NCI-H2196 (cell line): ENCODE measurements around the gene PIGR.
"Not testable (repeated sequence)": the region's sequence is repeated elsewhere in the genome, so short reads cannot be mapped to it uniquely, and the experiment has no call there.

Source experiments
- DNase-seq: peaks from one replicate; lab custom pipeline; 2025; ENCODE audit not compliant: unreplicated experiment; lab: John Stamatoyannopoulos, UW

The PIGR gene

GRCh38 chr1:206935491-206936067 lies 10.7 kb downstream of the PIGR start:
- no peak for DNase-seq

DNA sequence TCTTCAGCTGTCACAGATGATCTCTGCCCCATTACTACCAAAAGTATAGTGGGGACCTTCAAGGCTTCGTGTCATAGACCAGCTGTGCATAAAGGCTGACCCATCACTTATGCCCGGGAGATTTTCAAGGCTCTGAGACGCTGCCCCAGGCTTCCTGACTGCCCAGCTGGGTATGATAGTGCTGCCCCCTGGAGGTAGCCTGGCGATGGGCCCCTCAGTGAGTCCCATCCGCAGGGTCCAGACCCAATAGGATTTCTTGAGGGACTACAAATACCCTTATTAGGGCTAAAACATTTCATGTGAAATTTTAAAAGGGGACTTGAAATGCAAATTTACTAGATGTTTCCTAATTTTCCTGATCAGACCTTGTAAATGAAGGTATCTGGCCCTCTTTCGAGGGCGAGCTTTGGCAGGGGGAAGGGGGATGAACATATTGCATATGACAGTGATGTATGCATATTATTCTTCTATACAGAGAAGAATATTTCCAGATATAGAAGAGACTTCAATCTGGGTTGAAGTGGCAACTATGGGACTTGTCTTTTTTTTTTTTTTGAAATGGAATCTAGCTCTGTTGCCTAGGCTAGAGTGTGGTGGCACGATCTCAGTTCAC lies 12.8 kb downstream of the PIGR start:
- peak; percentile 27 for DNase-seq

- DNase-seq: no peak
Observed at GRCh38 chr1:206932177-206932576, 14.1 kb downstream of the PIGR start.

GRCh38 chr1:206931709-206932108 lies 14.6 kb downstream of the PIGR start:
- no peak for DNase-seq

DNA sequence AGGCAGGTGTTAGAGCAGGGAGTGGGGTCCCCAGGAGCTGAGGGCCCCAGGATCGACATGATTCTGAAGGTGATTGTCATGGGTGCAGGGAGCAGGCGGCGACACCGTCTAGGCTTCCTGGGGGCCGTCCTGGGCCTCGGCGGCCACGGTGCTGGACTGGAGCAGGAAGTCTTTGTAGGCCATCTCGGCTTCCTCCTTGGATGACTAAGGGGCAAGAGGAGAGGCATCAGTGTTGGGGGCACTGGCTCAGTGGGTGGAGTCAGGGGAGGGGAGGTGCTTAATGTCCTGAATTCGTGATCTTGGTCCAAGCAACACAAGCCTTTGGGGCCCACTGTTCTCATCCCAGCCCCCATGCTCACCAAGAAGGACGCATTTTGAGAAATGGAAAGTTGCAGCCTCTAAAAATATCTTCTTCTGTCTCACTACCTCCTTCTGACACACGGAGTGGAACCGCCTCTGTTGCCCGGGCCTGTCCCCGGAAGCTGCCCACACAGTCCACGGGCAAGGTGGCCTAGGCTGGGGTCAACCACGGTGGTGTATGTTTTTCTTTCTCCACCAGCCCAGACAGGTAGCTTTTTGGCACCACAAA lies 16.0 kb downstream of the PIGR start:
- DNase-seq: no peak

- DNase-seq: no peak
Observed at GRCh38 chr1:206929524-206929923, 16.7 kb downstream of the PIGR start.

- no peak for DNase-seq
Observed at GRCh38 chr1:206926286-206926685, 20.0 kb downstream of the PIGR start.

- DNase-seq: no peak
Observed at GRCh38 chr1:206925106-206925736, 21.0 kb downstream of the PIGR start.

GRCh38 chr1:206924592-206925105 lies 21.6 kb downstream of the PIGR start:
- no peak for DNase-seq

DNA sequence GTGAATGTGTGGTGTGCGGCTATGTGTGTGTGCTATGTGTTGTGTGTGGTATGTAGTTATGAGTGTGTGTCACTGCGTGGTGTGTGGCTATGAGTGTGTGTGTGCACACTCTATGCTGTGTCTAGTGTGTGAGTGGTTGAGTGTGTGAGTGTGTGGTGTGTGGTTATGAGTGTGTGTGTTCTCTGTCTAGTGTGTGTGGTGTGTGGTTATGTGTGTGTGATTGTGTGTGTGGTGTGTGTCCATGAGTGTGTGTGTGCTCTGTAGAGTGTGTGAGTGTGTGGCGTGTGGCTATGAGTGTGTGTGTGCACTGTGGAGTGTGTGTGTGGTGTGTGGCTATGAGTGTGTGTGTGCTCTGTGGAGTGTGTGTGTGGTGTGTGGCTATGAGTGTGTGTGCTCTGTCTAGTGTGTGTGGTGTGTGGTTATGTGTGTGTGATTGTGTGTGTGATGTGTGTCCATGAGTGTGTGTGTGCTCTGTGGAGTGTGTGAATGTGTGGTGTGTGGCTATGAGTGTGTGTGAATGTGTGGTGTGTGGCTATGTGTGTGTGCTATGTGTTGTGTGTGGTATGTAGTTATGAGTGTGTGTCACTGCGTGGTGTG lies 22.2 kb downstream of the PIGR start:
- DNase-seq: not testable (repeated sequence)

GRCh38 chr1:206923009-206923960 lies 23.0 kb downstream of the PIGR start:
- no peak for DNase-seq

- no peak for DNase-seq
Observed at GRCh38 chr1:206922524-206922923, 23.7 kb downstream of the PIGR start.

DNA sequence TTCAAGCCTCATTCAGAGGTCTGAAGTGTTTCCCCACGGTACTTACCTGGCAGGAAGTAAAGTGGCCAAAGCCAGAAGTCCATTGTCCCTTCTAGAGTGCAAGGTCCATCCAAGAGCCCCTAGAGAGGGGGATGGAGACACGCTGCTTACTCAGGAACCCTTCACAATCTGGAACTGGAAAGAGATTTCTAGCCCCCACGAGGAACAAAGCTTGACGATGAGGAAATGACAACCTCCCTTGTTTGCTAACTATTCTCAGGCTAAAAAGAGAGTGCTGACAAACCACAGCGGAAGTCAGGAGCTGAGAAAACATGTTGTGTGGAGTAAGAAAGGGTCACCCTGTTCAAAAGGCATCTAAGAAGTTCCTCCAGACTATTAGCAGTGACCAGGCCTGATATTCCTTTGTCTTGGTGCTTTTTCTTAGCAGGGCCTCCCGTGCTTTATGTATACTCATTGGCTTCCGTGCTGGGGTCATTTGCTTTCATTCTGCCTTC lies 24.4 kb downstream of the PIGR start, which contains the start of gene FCMR:
TSS of gene FCMR (minus strand) at position 170 of the 494 bp plus-strand sequence. CDS start at position 83, 87 bp downstream.
- no peak for DNase-seq

- no peak for DNase-seq
Observed at GRCh38 chr1:206918076-206918475, 28.2 kb downstream of the PIGR start.

GRCh38 chr1:206916000-206916709 lies 30.1 kb downstream of the PIGR start:
- DNase-seq: no peak

DNA sequence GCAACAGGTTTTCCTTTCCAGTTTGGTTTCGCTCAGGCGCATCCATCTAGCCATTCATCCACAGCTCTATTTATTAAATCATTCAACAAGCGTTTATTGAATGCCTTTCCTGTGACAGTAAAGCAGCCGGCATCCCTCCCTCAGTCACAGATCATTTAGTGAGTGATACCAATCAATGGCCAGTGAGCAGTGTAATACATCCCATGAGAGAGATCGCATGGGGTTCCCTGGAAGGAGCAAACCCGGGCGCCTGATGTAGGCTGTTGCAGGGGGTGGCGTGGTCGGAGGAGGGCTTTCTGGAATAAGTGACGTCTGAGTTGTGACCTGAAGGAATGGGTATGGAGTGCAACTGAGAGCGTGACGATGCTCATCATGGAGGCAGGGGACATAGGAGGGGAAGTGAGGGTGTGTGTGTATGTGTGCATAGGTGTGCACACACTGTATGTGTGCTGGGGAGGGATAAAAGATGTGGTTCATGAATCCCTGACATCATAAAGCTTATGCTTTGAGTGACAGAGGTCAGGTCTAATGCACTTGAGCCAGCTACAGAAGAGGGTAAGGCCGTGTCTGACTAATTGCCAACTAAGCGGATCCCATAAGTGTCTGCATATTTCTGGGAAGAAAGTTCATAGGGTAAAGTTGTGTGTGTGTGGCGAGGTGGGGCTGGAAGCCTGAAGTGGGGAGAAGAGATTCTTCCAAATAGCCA lies 31.1 kb downstream of the PIGR start:
- no peak for DNase-seq

GRCh38 chr1:206913766-206914537 lies 32.3 kb downstream of the PIGR start:
- DNase-seq: no peak

GRCh38 chr1:206912445-206913095 lies 33.7 kb downstream of the PIGR start:
- peak; percentile 89 for DNase-seq
